Raji (cell line): ENCODE data around the gene OR52H1.

Source experiments
- POLR2A ChIP-seq: IDR thresholded peaks from 2 replicates; pipeline ENCODE4 v1.6.1; 2011; ENCODE audit warnings: low read depth, low read length, control low read depth; ENCODE audit not compliant: insufficient read depth

The OR52H1 gene

DNA sequence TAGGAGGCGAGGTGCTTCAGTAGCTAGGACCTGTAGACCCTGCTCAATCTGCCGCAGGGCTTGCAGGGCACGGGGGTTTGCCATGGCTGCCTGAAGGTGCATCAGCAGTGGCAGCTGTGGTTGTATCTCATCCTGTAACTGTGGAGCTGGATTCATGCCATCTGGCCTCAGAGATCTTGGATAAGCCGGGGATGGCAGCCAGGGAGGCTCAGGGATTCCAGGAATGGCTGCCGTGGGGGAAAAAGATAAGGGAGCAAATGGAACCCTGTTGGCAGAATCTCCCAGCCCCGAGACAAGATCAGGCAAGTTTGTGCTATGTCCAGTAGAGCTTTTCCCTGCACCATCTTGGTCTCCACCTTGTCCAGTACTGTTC is 40.4 kb downstream of the OR52H1 start:
- no peak for TF ChIP-seq POLR2A

DNA sequence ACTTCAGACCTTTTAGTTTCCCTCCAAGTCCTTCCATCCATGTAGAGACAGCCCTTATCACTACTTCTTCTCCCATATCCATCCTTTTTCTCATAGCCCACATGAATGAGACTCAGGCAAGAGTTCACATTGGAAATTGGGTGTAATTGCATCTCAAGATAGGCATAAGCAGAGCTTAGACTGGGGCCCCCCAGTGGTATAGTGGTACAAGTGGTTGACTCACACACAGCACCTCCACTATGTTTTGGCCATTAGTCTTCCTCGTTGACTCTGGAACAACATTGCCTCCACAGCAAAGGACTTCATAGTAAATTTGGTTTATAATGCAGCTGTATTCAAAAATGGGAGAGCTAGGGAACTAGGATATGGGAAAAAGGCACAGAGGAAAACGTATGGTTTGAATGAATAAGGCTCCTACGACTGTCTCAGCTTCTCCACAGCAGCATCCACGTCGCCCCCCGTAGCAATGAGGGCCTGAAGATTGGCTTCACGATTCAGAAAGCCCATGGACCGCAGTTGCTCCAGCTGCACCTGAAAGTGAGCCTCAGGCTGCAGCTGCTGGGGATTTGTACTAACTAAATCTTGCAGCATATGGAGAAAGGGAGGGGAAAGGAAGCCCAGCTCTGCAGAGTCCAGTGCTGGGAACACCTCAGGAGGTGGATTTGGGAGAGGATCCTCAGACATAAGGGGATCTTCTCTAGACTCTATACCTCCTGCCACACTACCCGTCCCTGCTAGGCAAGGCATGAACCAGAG is 41.0 kb downstream of the OR52H1 start:
- no peak for TF ChIP-seq POLR2A

DNA sequence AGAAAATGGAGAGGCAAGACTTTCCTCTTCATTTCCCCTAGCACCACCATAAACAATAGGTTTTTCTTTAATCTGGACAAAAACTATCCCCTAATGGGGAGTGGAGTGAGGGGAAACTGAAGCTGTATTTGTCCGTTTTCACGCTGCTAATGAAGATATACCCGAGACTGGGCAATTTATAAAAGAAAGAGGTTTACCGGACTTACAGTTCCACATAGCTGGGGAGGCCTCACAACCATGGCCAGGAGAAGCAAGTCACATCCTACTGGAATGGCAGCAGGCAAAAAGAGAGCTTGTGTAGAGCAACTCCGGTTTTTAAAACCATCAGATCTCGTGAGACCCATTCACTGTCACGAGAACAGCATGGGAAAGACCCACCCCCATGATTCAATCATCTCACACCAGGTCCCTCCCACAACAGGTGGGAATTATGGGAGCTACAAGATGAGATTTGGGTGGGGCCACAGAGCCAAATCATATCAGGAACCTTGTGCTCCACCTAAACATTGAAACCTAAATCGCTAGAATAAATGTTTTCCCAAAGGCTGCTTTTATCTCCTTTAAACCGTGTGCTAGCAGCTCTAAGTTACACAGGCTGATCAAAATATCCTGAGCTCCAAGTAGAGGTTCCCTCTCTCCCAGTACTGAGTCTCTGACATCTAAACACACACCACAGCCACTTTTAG is 42.8 kb downstream of the OR52H1 start:
- TF ChIP-seq POLR2A = no peak

DNA sequence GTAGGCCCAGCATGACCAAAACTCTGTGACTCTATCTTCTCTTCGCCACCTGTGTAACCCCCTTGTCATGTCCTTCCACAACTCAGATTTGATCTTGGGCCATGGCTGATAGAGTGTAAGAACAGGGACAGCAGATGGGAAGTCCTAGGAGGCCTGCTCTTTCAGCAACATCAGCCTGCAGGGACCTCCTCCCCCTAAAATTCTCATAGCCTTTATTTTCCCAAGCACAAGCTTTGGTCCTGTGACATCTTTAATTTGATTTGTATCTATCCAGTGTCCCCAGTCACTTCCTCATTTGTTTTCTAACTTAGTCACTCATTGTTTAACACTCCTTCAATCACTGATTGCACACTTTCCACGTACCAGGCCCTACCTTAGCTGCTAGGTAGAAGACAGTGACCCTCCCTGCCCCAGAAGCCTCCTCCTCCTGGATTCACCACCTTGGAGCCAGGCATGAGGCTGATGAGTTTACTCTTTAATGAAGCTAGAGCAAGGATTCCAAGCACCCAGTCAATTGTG is 43.9 kb downstream of the OR52H1 start:
- TF ChIP-seq POLR2A = no peak

DNA sequence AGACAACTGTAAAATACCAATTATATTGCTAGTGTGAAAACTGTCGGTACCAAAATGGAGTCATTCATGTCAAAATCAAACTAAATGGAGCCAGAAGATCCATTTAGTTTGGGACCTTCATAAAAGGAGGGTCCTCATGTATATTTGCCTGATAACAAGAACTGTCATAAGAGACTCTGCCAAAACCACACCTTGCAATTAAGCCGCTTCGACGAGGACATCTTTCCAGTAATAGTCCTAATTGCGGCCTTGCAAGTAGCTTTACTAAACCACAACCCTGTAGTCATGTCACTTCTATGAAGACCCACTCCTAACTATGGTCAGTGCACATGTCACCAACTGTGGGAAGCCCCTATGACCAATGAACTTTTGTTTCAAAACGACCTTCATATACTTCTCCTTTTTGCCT is 47.9 kb downstream of the OR52H1 start:
- no peak for TF ChIP-seq POLR2A

DNA sequence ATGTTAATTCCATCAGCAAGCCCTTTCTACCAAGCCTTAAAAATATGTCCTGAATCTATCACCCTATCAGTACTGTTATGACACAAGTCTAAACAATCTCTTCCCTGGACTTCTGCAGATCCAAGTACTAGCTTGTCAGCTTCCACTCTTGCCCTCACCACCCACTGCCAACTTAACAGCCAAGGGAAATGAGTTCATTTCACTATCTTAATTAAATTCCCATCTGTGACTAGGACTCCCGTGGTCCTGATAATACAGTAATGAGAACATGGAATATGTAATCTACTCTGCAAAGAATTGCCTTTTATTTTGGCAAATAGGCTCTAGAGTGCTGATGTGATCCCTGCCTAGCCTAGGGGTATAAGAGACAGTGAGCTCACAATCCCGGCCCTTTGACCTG is 48.7 kb downstream of the OR52H1 start:
- no peak for TF ChIP-seq POLR2A
